Astrocyte (in vitro differentiated cells and primary cell): ENCODE measurements around the gene TMUB2. TPM values are rescaled to one million over a fixed set of nuclear protein-coding genes. Genes with fewer than 3 reads are reported as not detected.

Experiments
- DNase-seq: peaks from one replicate; pipeline ENCODE4 v3.0.0-alpha.2; 2010; ENCODE audit warnings: low read depth
- FAIRE-seq: peaks from 2 replicates; lab custom pipeline; 2011; peaks lifted over from hg19 to GRCh38; lab: Jason Lieb, UNC
- H2AFZ ChIP-seq: 2 replicates; pipeline ENCODE4 v1.6.0; 2012; ENCODE audit warnings: low read depth, low read length, inconsistent platforms
- H3K27ac ChIP-seq: 2 replicates; pipeline ENCODE4 v1.5.1; 2011; ENCODE audit warnings: low read depth, low read length, inconsistent platforms
- H3K27me3 ChIP-seq: 2 replicates; pipeline ENCODE4 v1.6.0; 2011; ENCODE audit warnings: low read length, inconsistent platforms; ENCODE audit not compliant: insufficient read depth
- H3K36me3 ChIP-seq: 2 replicates; pipeline ENCODE4 v1.5.1; 2011; ENCODE audit warnings: low read length, inconsistent platforms; ENCODE audit not compliant: insufficient read depth
- H3K4me1 ChIP-seq: 2 replicates; pipeline ENCODE4 v1.5.1; 2011; ENCODE audit warnings: low read length, inconsistent platforms; ENCODE audit not compliant: insufficient read depth
- H3K4me2 ChIP-seq: 2 replicates; pipeline ENCODE4 v1.6.0; 2012; ENCODE audit warnings: low read length, inconsistent platforms
- H3K4me3 ChIP-seq: 2 replicates; pipeline ENCODE4 v1.5.1; 2011; ENCODE audit warnings: low read depth, mild to moderate bottlenecking, low read length, inconsistent platforms; ENCODE audit not compliant: insufficient read depth
- H3K79me2 ChIP-seq: 2 replicates; pipeline ENCODE4 v1.6.0; 2012; ENCODE audit warnings: mild to moderate bottlenecking, low read length, inconsistent platforms; ENCODE audit not compliant: insufficient read depth
- H3K9ac ChIP-seq: 2 replicates; pipeline ENCODE4 v1.6.0; 2012; ENCODE audit warnings: mild to moderate bottlenecking, low read length, inconsistent platforms
- H3K9me3 ChIP-seq: 2 replicates; pipeline ENCODE4 v1.5.1; 2012; ENCODE audit warnings: low read depth, mild to moderate bottlenecking, low read length, inconsistent platforms; ENCODE audit not compliant: insufficient read depth
- H4K20me1 ChIP-seq: 2 replicates; pipeline ENCODE4 v1.6.0; 2012; ENCODE audit warnings: low read length, inconsistent platforms; ENCODE audit not compliant: insufficient read depth
- H3K27ac Mint-ChIP-seq: one replicate; pipeline ENCODE4 v1.8.0; 2021; ENCODE audit warnings: mild to moderate bottlenecking, mixed read lengths; ENCODE audit not compliant: unreplicated experiment
- H3K27me3 Mint-ChIP-seq: one replicate; pipeline ENCODE4 v1.8.0; 2021; ENCODE audit warnings: low read depth, mixed read lengths; ENCODE audit not compliant: unreplicated experiment
- H3K36me3 Mint-ChIP-seq: one replicate; pipeline ENCODE4 v1.8.0; 2021; ENCODE audit warnings: low read depth, mixed read lengths; ENCODE audit not compliant: unreplicated experiment
- H3K4me1 Mint-ChIP-seq: one replicate; pipeline ENCODE4 v1.8.0; 2021; ENCODE audit warnings: low read depth, mixed read lengths; ENCODE audit not compliant: unreplicated experiment
- H3K4me3 Mint-ChIP-seq: one replicate; pipeline ENCODE4 v1.8.0; 2021; ENCODE audit warnings: mild to moderate bottlenecking, moderate library complexity, mixed read lengths; ENCODE audit not compliant: unreplicated experiment
- H3K9me3 Mint-ChIP-seq: one replicate; pipeline ENCODE4 v1.8.0; 2021; ENCODE audit warnings: mild to moderate bottlenecking, mixed read lengths; ENCODE audit not compliant: unreplicated experiment
- CTCF ChIP-seq: IDR thresholded peaks from 2 replicates; pipeline ENCODE4 v1.5.1; 2011; ENCODE audit warnings: low read depth, mild to moderate bottlenecking, inconsistent platforms, low read length, moderate library complexity; ENCODE audit not compliant: insufficient read depth
- EZH2 ChIP-seq: IDR thresholded peaks from 2 replicates; pipeline ENCODE4 v1.6.1; 2012; ENCODE audit warnings: mild to moderate bottlenecking, low read length, inconsistent platforms; ENCODE audit not compliant: insufficient read depth
- total RNA-seq: library from RNA; stranded (reverse); gene quantifications from 2 replicates; pipeline ENCODE4 v1.2.1, GENCODE V29; 2021

Gene TMUB2
- total RNA-seq, 1 donor from 2014 or later, result 28.8 TPM

GRCh38 chr17:44212507-44213402 lies 26.0 kb downstream of the TMUB2 start:
- no peaks in the 10 kb centered on the region for H3K9me3 Mint-ChIP-seq
- peaks cover 34% of the 10 kb centered on the region for H3K36me3 Mint-ChIP-seq

GRCh38 chr17:44213403-44214229 lies 26.8 kb downstream of the TMUB2 start:
- FAIRE-seq, result no peak
- no peak for TF ChIP-seq EZH2
- TF ChIP-seq CTCF, result no peak
- peaks cover 24% of the 10 kb centered on the region for H3K4me1 ChIP-seq
- H3K27ac ChIP-seq, result no peak overlapping the region
- H3K9ac ChIP-seq, result no peak overlapping the region
- H3K36me3 Mint-ChIP-seq, result peaks cover 32% of the 10 kb centered on the region
- H2AFZ ChIP-seq, result no peak overlapping the region
- H3K9me3 Mint-ChIP-seq, result no peaks in the 10 kb centered on the region
- no peaks in the 10 kb centered on the region for H3K9me3 ChIP-seq
- H3K27ac Mint-ChIP-seq, result peak overlapping the region; percentile 41
- no peak for DNase-seq
- peaks cover 44% of the 10 kb centered on the region for H3K79me2 ChIP-seq
- peaks cover 42% of the 10 kb centered on the region for H3K36me3 ChIP-seq
- H3K4me3 Mint-ChIP-seq, result no peak overlapping the region
- peaks cover 8% of the 10 kb centered on the region for H3K4me1 Mint-ChIP-seq
- no peaks in the 10 kb centered on the region for H3K27me3 ChIP-seq
- H3K27me3 Mint-ChIP-seq, result no peaks in the 10 kb centered on the region
- H3K4me3 ChIP-seq, result no peak overlapping the region
- H3K4me2 ChIP-seq, result no peak overlapping the region
- H4K20me1 ChIP-seq, result peaks cover 77% of the 10 kb centered on the region

More at GRCh38 chr17:44212507-44213402, 26.0 kb downstream of the TMUB2 start:
- Histone ChIP-seq H3K9me3 (no peaks in the 10 kb centered on the region), H3K27me3 (no peaks in the 10 kb centered on the region), H2AFZ (no peak overlapping the region), H3K27ac (no peak overlapping the region), H3K79me2 (peaks cover 38% of the 10 kb centered on the region), H3K4me3 (no peak overlapping the region), H3K4me1 (peaks cover 25% of the 10 kb centered on the region), H4K20me1 (peaks cover 75% of the 10 kb centered on the region), H3K9ac (no peak overlapping the region), H3K4me2 (no peak overlapping the region), H3K36me3 (peaks cover 42% of the 10 kb centered on the region)
- FAIRE-seq (no peak), DNase-seq (no peak)
- TF ChIP-seq EZH2 (no peak), CTCF (no peak)
- Mint-ChIP-seq H3K27ac (no peak overlapping the region), H3K4me1 (peaks cover 7% of the 10 kb centered on the region), H3K4me3 (no peak overlapping the region), H3K27me3 (no peaks in the 10 kb centered on the region)
